ENCODE results near the gene MALRD1. TPM values are rescaled to one million over a fixed set of nuclear protein-coding genes. Genes with fewer than 3 reads are reported as not detected.

Gene MALRD1
- total and polyA plus RNA-seq, 2 of the 8 experiments (the other 6 are each of a cell fraction or from before 2014, with no cell fraction given) = 0.32 to 0.35 TPM

GRCh38 chr10:19209319-19209718, 160.7 kb downstream of the MALRD1 start:
- no peak overlapping the region for H2BK20ac ChIP-seq (ENCODE audit: low read length)
- no peak overlapping the region for H3K4ac ChIP-seq (replicated peaks; ENCODE audit: insufficient read length, low read depth, low read length)
- H2BK12ac ChIP-seq (ENCODE audit: low read depth, low read length) = no peak overlapping the region
- no peak overlapping the region for H3K56ac ChIP-seq (replicated peaks; ENCODE audit: insufficient read length, low read depth, low read length)
- H3K9ac ChIP-seq (replicated peaks in 1 of 4; ENCODE audit: extremely low read depth in 1 of 4, low read depth in 3 of 4, low read length in 3 of 4) = no peak overlapping the region
- 92% methylated on average over 3 of the region's 3 CpGs; no CpG with 5 or more reads in 1 of the 2 experiments for WGBS, 2 experiments (ENCODE audit: extremely low coverage in 1 of 2, insufficient coverage in 1 of 2, insufficient read length in 1 of 2, insufficient replicate concordance in 2 of 2, low coverage in 1 of 2, low lambda C conversion rate in 2 of 2, missing lambda C conversion rate in 1 of 2)
- no peak overlapping the region for H4K91ac ChIP-seq (replicated peaks; ENCODE audit: insufficient read length, low read length)
- H4K5ac ChIP-seq (ENCODE audit: insufficient read length, low read depth, low read length) = no peak overlapping the region
- ChIA-PET POLR2A (ENCODE audit: partially characterized antibody) (no interaction called here), CTCF (ENCODE audit: partially characterized antibody) (no interaction called here)
- no peaks in the 10 kb centered on the region for H3K4me1 ChIP-seq (replicated peaks in 1 of 4; ENCODE audit: control insufficient read depth in 3 of 4, insufficient read depth in 4 of 4, low read length in 3 of 4)
- H3K27ac ChIP-seq (ENCODE audit: low read depth, low read length) = no peak overlapping the region
- no peak for DNase-seq (ENCODE audit: low read depth in 1 of 2, low spot score in 2 of 2)
- no peaks in the 10 kb centered on the region for H3K36me3 ChIP-seq (ENCODE audit: control insufficient read depth in 2 of 4, insufficient read depth in 4 of 4, low read length in 3 of 4)
- no peak overlapping the region for H2BK120ac ChIP-seq (replicated peaks; ENCODE audit: low read depth, low read length)
- no peak overlapping the region for H3K4me2 ChIP-seq (ENCODE audit: insufficient read depth in 1 of 2, low read depth in 2 of 2, low read length in 2 of 2)
- no peaks in the 10 kb centered on the region for H3K79me1 ChIP-seq (ENCODE audit: low read depth, low read length)
- no peak overlapping the region for H2AK5ac ChIP-seq (ENCODE audit: low read depth, low read length)
- no peak overlapping the region for H3K23ac ChIP-seq (ENCODE audit: insufficient read length)
- no peak overlapping the region for H3K18ac ChIP-seq (ENCODE audit: extremely low read depth, low read length)
- TF ChIP-seq CBX5 (IDR thresholded peaks at IDR 0.05; ENCODE audit: low read depth, low read length) = no peak
- no peak overlapping the region for H3K14ac ChIP-seq (ENCODE audit: insufficient read length)
- H3K27me3 ChIP-seq (replicated peaks in 1 of 4; ENCODE audit: control insufficient read depth in 3 of 4, extremely low read depth in 1 of 4, insufficient read depth in 3 of 4, low read length in 3 of 4) = no peaks in the 10 kb centered on the region
- no peak for FAIRE-seq
- no peak overlapping the region for H3K4me3 ChIP-seq (ENCODE audit: extremely low read depth in 1 of 4, insufficient read depth in 2 of 4, low read depth in 3 of 4, low read length in 4 of 4)
- H4K8ac ChIP-seq (ENCODE audit: extremely low read depth, insufficient read depth, low read length) = no peak overlapping the region
- H4K20me1 ChIP-seq (replicated peaks in 1 of 2; ENCODE audit: control insufficient read depth in 1 of 2, insufficient read depth in 2 of 2, low read length in 2 of 2) = no peaks in the 10 kb centered on the region
- H3K79me2 ChIP-seq (ENCODE audit: control insufficient read depth in 1 of 2, insufficient read depth in 2 of 2, low read length in 2 of 2) = no peaks in the 10 kb centered on the region
- no peaks in the 10 kb centered on the region for H3K9me3 ChIP-seq (ENCODE audit: insufficient read depth in 2 of 2, low read depth in 1 of 2, low read length in 1 of 2)
- H2AFZ ChIP-seq (ENCODE audit: low read length) = no peak overlapping the region
- H2BK15ac ChIP-seq (ENCODE audit: low read length) = no peak overlapping the region
- H3K23me2 ChIP-seq (ENCODE audit: low read depth, low read length) = no peaks in the 10 kb centered on the region
- H2BK5ac ChIP-seq (ENCODE audit: low read depth, low read length) = no peak overlapping the region
